Tibial artery (tissue), 4 donors: ENCODE results near the gene TEK.

Experiments used
- DNase-seq, 2 donors: peaks; one replicate each; pipeline ENCODE4 v3.0.0-alpha.2; 2019
- H3K27ac ChIP-seq, 2 donors: fragments of 200-600 bp; sonication (generic) in 1 of 2; 1 replicate in 1 of 2; 2 replicates in 1 of 2; pipeline ENCODE4 v1.5.1; 2018 to 2019; ENCODE audit warnings: mild to moderate bottlenecking in 1 of 2
- H3K27me3 ChIP-seq, 2 donors: fragments of 200-600 bp; sonication (generic) in 1 of 2; one replicate each; pipeline versions ENCODE4 v1.5.1 to v1.6.0; 2016 to 2019
- H3K36me3 ChIP-seq, 3 donors: fragments of 200-600 bp; sonication (generic) in 2 of 3; one replicate each; pipeline ENCODE4 v1.5.1; 2016 to 2019; ENCODE audit warnings: mild to moderate bottlenecking in 2 of 3
- H3K4me1 ChIP-seq, 4 donors: fragments of 200-600 bp; sonication (generic) in 2 of 4; 1 replicate in 3 of 4; 2 replicates in 1 of 4; pipeline ENCODE4 v1.5.1; 2016 to 2019
- H3K4me3 ChIP-seq, 2 donors: fragments of 200-600 bp; sonication (generic) in 1 of 2; 1 replicate in 1 of 2; 2 replicates in 1 of 2; pipeline ENCODE4 v1.5.1; 2018 to 2019; ENCODE audit warnings: mild to moderate bottlenecking in 2 of 2
- H3K9me3 ChIP-seq, 3 donors: fragments of 200-600 bp; sonication (generic) in 1 of 3; one replicate each; pipeline ENCODE4 v1.5.1; 2016 to 2019
- intact Hi-C: fragments of 100-400 bp; cut with DNase I; formaldehyde crosslinking; loops from one replicate; pipeline ENCODE4 v1.15.0; 2023; ENCODE audit warnings: low total_unique reads
- TF ChIP-seq, protein P1 (sequence below), 2 experiments: fragments of 200-600 bp in 1 of 2; fragments of 450-650 bp in 1 of 2; IDR thresholded peaks; one replicate each; pipeline ENCODE4 v1.5.1; 2017 to 2019; ENCODE audit warnings: antibody characterized with exemption in 2 of 2, mild to moderate bottlenecking in 1 of 2, moderate library complexity in 1 of 2

TEK gene

DNA sequence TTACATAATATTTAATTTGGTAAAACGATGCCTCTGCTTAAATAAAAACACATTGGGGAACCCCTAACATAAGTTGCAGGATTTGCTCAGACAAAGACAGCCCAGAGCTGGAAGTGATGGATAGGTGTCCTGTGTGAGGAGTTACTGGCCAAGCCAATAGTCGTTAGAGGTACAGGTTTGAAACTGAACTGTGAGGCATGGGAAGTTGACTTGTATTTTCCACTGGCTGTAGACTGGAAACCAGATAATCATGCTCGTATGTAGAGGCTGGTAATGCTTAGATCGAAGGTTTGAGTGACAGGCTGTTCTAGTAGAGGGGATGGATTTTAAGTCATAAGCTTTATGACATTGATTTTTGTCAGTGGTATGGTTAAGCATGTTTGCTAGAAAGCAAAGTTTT, 24.8 kb downstream of the TEK start:
- Histone ChIP-seq H3K9me3 (no peaks in the 10 kb centered on the region), H3K27me3 (no peaks in the 10 kb centered on the region), H3K4me1 (no peaks in the 10 kb centered on the region), H3K4me3 (no peak overlapping the region), H3K27ac (no peak overlapping the region), H3K36me3 (no peaks in the 10 kb centered on the region)
- no peak for DNase-seq
- intact Hi-C loops: no loop called here
- TF ChIP-seq, protein P1, sequence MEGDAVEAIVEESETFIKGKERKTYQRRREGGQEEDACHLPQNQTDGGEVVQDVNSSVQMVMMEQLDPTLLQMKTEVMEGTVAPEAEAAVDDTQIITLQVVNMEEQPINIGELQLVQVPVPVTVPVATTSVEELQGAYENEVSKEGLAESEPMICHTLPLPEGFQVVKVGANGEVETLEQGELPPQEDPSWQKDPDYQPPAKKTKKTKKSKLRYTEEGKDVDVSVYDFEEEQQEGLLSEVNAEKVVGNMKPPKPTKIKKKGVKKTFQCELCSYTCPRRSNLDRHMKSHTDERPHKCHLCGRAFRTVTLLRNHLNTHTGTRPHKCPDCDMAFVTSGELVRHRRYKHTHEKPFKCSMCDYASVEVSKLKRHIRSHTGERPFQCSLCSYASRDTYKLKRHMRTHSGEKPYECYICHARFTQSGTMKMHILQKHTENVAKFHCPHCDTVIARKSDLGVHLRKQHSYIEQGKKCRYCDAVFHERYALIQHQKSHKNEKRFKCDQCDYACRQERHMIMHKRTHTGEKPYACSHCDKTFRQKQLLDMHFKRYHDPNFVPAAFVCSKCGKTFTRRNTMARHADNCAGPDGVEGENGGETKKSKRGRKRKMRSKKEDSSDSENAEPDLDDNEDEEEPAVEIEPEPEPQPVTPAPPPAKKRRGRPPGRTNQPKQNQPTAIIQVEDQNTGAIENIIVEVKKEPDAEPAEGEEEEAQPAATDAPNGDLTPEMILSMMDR (IDR thresholded peaks at IDR 0.05): no peak

DNA sequence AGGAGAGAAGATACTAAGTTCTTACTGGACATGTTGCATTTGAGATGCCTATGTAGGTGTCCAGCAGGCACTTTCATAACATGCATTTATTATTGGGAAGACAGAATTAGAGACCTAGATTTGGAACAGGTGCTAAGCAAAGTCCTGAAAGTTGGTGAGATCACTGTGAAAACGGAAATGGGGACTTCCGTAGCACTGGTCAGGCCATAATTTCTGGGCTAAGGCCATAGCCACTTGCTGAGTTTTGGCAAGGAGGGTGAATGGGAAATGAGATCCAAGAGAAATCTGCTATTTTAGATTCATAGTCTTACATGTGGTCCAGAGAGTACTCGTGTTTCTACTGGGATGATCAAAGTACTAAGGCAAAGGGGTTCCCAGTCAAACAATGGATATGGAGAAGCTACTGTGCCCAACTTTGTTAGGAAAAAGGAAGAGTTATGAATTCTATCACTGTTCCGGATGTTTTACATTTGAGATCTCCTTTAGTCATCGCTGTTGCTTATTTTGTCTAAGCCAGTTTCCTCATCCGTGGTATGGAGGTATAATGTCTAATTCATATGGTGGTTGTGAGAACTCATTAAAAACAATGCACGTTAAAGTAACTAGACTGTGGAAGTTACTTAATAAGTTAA, 33.4 kb downstream of the TEK start:
- Histone ChIP-seq H3K36me3 (no peaks in the 10 kb centered on the region), H3K4me1 (no peaks in the 10 kb centered on the region), H3K27me3 (no peaks in the 10 kb centered on the region), H3K4me3 (no peak overlapping the region), H3K27ac (no peak overlapping the region), H3K9me3 (no peaks in the 10 kb centered on the region)
- no peak for DNase-seq
- TF ChIP-seq, protein P1 (IDR thresholded peaks at IDR 0.05): no peak
- intact Hi-C loops: no loop called here

DNA sequence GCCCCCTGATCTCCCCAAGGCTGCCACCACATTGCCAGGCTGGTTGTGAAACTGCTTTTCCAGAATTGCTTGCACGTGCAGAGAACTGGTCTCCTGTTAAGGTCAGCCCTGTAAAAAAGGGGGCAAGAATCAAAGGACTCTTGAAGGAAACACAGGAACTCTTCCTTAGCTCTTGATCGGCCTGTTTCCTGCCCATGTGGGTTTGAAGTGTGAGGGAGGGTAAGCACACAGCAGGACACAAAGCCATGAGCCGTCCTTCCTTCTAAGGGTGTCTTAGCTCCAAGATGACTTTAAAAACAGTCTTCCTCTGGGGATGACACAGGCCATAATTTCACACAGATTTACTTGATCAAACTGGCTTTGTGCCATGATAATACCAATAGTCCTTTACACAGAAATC, 36.1 kb downstream of the TEK start:
- TF ChIP-seq, protein P1 (IDR thresholded peaks at IDR 0.05): no peak
- Histone ChIP-seq H3K36me3 (no peaks in the 10 kb centered on the region), H3K27me3 (no peaks in the 10 kb centered on the region), H3K9me3 (no peaks in the 10 kb centered on the region), H3K4me1 (no peaks in the 10 kb centered on the region), H3K4me3 (no peak overlapping the region), H3K27ac (no peak overlapping the region)
- no peak for DNase-seq
- intact Hi-C loops: no loop called here

DNA sequence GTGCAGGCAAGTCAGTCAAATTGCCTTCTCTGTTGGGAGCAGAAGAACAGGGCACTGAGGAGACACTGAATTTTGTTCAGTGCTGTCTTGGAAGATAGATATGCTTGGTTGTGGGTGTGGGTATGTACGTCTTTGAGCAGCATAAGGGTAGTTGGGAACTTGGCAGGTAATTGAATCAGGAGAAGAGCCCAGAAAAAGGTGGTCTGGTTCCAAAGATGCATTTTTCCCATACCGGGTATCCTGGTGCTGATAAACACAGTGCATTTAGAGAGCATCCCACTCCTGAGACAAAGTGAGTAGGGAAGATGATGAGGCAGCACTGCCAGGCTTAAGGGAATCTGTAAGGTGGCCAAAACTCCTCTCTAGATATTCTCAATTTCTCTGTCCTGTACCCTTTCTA, 40.6 kb downstream of the TEK start:
- H3K36me3 ChIP-seq: no peaks in the 10 kb centered on the region
- intact Hi-C loops: no loop called here
- peaks cover 0 to 29% (median 5%) of the 10 kb centered on the region in 4 donors for H3K4me1 ChIP-seq
- H3K27ac ChIP-seq: no peak overlapping the region
- H3K27me3 ChIP-seq: no peaks in the 10 kb centered on the region
- no peaks in the 10 kb centered on the region for H3K9me3 ChIP-seq
- TF ChIP-seq, protein P1 (IDR thresholded peaks at IDR 0.05): no peak
- DNase-seq: no peak
- H3K4me3 ChIP-seq: no peak overlapping the region

DNA sequence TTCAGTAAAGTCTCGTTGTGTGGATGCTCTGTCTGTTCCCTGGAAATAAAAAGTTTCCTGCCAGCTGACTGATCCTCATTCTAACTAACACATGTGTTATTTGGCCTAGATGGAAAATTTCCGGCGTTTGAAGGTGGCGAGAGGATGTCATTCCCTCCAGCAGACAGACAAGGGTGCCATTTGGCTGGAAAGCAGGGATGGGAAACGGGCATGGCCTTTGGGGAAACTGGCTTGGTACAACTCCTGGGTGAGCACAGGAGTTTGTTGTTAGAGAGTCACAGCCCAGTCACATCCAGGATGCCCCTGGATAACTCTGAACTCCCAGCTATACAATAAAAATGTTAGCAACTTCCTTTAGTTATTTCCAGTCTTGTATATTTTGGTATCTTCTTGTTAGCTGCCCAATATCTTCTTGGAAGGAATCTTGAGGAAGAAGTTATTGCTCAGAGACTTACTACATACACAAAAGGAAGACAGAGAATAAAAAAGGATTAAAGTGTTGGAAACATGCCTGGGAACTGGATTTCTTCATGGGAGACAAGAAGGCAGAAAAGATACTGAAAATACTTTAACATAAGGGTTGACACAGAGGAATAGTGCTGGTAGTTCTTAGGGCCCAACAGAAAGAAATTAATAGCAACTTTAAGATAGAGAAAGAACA, 41.9 kb downstream of the TEK start:
- TF ChIP-seq, protein P1 (IDR thresholded peaks at IDR 0.05): no peak
- DNase-seq: no peak
- no peak overlapping the region for H3K27ac ChIP-seq
- no peaks in the 10 kb centered on the region for H3K9me3 ChIP-seq
- H3K27me3 ChIP-seq: no peaks in the 10 kb centered on the region
- H3K4me1 ChIP-seq: peaks cover 0 to 35% (median 5%) of the 10 kb centered on the region in 4 donors
- H3K4me3 ChIP-seq: no peak overlapping the region
- intact Hi-C loops: no loop called here
- H3K36me3 ChIP-seq: no peaks in the 10 kb centered on the region
